ENCODE measurements around the gene LELP1. TPM values are rescaled to one million over a fixed set of nuclear protein-coding genes. Genes with fewer than 3 reads are reported as not detected.
A peak's percentile ranks its signal among the peaks of the same experiment; 100 is the strongest.

Gene LELP1
- total and polyA plus RNA-seq, 9 of the 15 experiments (the other 6 are each of a cell fraction or from before 2014, with no cell fraction given), result not detected

- Histone ChIP-seq H3K36me3 (ENCODE audit: control insufficient read depth, insufficient read depth, low read length) (no peaks in the 10 kb centered on the region), H4K20me1 (replicated peaks; ENCODE audit: control insufficient read depth, insufficient read depth, low read length) (no peaks in the 10 kb centered on the region), H3K4me2 (ENCODE audit: insufficient read depth, low read length) (no peak overlapping the region), H3K79me2 (ENCODE audit: control insufficient read depth, insufficient read depth, low read length) (no peaks in the 10 kb centered on the region), H3K27me3 (ENCODE audit: control insufficient read depth in 2 of 2, insufficient read depth in 2 of 2, low read length in 2 of 2) (no peaks in the 10 kb centered on the region; a peak in 1 of 5 replicates), H3K4me1 (replicated peaks in 1 of 2; ENCODE audit: control insufficient read depth in 2 of 2, insufficient read depth in 2 of 2, low read length in 2 of 2) (no peaks in the 10 kb centered on the region), H3K9me1 (ENCODE audit: control insufficient read depth, insufficient read depth, low read length) (no peaks in the 10 kb centered on the region), H3K9me3 (replicated peaks; ENCODE audit: control insufficient read depth, insufficient read depth, low read depth, low read length) (no peaks in the 10 kb centered on the region), H3K4me3 (no peak overlapping the region), H3K27ac (ENCODE audit: extremely low read depth, low read depth, low read length) (no peak overlapping the region), H2AFZ (ENCODE audit: low read depth, low read length) (no peak overlapping the region), H3K9ac (ENCODE audit: insufficient read depth in 1 of 2, low read depth in 2 of 2, low read length in 2 of 2) (no peak overlapping the region)
- ATAC-seq (0 out of 3 replicates have a peak, but pooled peaks have one; percentile 50), FAIRE-seq (no peak), DNase-seq (ENCODE audit: extremely low read depth in 1 of 4, low spot score in 3 of 4) (peak in 2 of 4 experiments; percentile 16 to 28)
- no TSS peak for BruUV-seq (replicated peaks)
- intact Hi-C loops (cut with micrococcal nuclease), result loop anchor here (1.0 to 10.0 kb wide), 4 partner anchors 228 to 536 kb away; no protein-coding TSS in a partner anchor
- in situ Hi-C loops (cut with MboI), result loop anchor here (10.0 to 25.0 kb wide), 2 partner anchors 228 to 316 kb away; partner anchors contain the start of genes SMCP and SPRR4
- ChIA-PET CTCF (ENCODE audit: low intra/inter-chr PET ratio) (interaction anchor here (0.6 to 3.3 kb wide), 4 partner anchors 229 to 537 kb away, joined by 3 to 15 read pairs (median 4); no protein-coding TSS in a partner anchor), POLR2A (interaction anchor here (0.6 to 0.7 kb wide), 2 partner anchors 31 to 79 kb away, joined by 3 to 5 read pairs; no protein-coding TSS in a partner anchor)
- peak; percentile 74 to 81 for TF ChIP-seq RAD21 (CRISPR knock-in tag; conservative IDR thresholded peaks at IDR 0.05 in 1 of 2, IDR thresholded peaks at IDR 0.05 in 1 of 2)
- peak; percentile 14; the same call in 1 of the 2 replicates for TF ChIP-seq ARID2 (IDR thresholded peaks at IDR 0.05)
- no peak for TF ChIP-seq TGIF2 (CRISPR knock-in tag; IDR thresholded peaks at IDR 0.05)
- TF ChIP-seq PTBP1 (IDR thresholded peaks at IDR 0.05; ENCODE audit: low read depth, low read length), result no peak
- TF ChIP-seq DEAF1 (CRISPR knock-in tag; IDR thresholded peaks at IDR 0.05), result peak; percentile 38; the same call in 1 of the 2 replicates
- TF ChIP-seq ZBED1 (IDR thresholded peaks at IDR 0.05), result no peak
- TF ChIP-seq, protein P1, sequence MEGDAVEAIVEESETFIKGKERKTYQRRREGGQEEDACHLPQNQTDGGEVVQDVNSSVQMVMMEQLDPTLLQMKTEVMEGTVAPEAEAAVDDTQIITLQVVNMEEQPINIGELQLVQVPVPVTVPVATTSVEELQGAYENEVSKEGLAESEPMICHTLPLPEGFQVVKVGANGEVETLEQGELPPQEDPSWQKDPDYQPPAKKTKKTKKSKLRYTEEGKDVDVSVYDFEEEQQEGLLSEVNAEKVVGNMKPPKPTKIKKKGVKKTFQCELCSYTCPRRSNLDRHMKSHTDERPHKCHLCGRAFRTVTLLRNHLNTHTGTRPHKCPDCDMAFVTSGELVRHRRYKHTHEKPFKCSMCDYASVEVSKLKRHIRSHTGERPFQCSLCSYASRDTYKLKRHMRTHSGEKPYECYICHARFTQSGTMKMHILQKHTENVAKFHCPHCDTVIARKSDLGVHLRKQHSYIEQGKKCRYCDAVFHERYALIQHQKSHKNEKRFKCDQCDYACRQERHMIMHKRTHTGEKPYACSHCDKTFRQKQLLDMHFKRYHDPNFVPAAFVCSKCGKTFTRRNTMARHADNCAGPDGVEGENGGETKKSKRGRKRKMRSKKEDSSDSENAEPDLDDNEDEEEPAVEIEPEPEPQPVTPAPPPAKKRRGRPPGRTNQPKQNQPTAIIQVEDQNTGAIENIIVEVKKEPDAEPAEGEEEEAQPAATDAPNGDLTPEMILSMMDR (IDR thresholded peaks at IDR 0.05 in 2 of 3, conservative IDR thresholded peaks at IDR 0.05 in 1 of 3; ENCODE audit: insufficient read depth in 2 of 3, low read depth in 1 of 3, low read length in 3 of 3), result peak; percentile 62 to 76 (median 66)
- no peak for TF ChIP-seq ZNF785 (CRISPR knock-in tag; IDR thresholded peaks at IDR 0.05)
- peak; percentile 63; the same call in 1 of the 2 replicates for TF ChIP-seq SMC3 (conservative IDR thresholded peaks at IDR 0.05; ENCODE audit: insufficient read depth, low read depth, low read length)
- TF ChIP-seq, protein P2, sequence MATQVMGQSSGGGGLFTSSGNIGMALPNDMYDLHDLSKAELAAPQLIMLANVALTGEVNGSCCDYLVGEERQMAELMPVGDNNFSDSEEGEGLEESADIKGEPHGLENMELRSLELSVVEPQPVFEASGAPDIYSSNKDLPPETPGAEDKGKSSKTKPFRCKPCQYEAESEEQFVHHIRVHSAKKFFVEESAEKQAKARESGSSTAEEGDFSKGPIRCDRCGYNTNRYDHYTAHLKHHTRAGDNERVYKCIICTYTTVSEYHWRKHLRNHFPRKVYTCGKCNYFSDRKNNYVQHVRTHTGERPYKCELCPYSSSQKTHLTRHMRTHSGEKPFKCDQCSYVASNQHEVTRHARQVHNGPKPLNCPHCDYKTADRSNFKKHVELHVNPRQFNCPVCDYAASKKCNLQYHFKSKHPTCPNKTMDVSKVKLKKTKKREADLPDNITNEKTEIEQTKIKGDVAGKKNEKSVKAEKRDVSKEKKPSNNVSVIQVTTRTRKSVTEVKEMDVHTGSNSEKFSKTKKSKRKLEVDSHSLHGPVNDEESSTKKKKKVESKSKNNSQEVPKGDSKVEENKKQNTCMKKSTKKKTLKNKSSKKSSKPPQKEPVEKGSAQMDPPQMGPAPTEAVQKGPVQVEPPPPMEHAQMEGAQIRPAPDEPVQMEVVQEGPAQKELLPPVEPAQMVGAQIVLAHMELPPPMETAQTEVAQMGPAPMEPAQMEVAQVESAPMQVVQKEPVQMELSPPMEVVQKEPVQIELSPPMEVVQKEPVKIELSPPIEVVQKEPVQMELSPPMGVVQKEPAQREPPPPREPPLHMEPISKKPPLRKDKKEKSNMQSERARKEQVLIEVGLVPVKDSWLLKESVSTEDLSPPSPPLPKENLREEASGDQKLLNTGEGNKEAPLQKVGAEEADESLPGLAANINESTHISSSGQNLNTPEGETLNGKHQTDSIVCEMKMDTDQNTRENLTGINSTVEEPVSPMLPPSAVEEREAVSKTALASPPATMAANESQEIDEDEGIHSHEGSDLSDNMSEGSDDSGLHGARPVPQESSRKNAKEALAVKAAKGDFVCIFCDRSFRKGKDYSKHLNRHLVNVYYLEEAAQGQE (IDR thresholded peaks at IDR 0.05; ENCODE audit: borderline replicate concordance), result peak; percentile 75
- TF ChIP-seq, protein P2 (CRISPR knock-in tag; IDR thresholded peaks at IDR 0.05; ENCODE audit: low read depth), result no peak
- WGBS (ENCODE audit: insufficient coverage, low coverage, missing lambda C conversion rate), result 0% methylated on average over 3 of the region's 3 CpGs
These were observed 12.9 kb upstream of the LELP1 start for GRCh38 chr1:153190373-153190772.
